Body of pancreas (tissue), 4 donors: Measurements from ENCODE around the gene FBRSL1.

Experiments used
- POLR2A ChIP-seq, 3 donors: fragments of 450-650 bp; IDR thresholded peaks; one replicate each; pipeline ENCODE4 v1.6.1; 2016; ENCODE audit warnings: antibody characterized with exemption in 3 of 3, mild to moderate bottlenecking in 2 of 3
- TF ChIP-seq, protein P1 (sequence below), 7 experiments: fragments of 450-650 bp in 4 of 7; fragments of 200-600 bp in 3 of 7; sonication (generic) in 3 of 7; IDR thresholded peaks; one replicate each; pipeline ENCODE4 v1.5.1; 2016 to 2019; ENCODE audit warnings: antibody characterized with exemption in 7 of 7

DNA sequence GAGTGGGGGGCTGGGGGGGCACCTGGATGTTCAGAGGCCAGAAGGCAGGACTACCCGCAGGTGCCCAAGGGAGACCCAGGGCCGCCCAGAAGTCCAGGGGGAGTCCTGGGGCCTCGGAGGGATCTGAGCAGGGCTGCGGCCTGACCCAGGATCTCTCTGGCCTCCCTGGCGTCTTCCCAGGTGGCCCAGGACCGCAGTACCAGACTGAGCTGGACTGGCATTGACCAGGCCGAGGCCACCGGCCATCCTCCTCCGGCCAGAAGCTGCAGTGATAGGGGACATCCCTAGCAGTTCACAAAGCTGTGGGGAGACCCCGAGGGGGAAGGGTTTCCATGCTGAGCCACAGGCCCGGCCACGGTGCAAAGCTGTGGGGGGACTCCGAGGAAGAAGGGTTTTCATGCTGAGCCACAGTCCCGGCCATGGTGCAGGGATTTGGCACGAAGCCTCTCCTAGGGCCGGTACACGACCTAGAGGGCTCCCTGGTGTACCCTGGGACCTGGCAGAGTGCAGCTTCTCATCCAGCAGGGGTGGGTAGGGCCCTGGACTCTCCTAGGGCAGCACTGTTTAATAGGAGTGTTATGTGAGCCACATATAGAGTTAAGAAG is 24.4 kb downstream of the FBRSL1 start:
- TF ChIP-seq, protein P1, sequence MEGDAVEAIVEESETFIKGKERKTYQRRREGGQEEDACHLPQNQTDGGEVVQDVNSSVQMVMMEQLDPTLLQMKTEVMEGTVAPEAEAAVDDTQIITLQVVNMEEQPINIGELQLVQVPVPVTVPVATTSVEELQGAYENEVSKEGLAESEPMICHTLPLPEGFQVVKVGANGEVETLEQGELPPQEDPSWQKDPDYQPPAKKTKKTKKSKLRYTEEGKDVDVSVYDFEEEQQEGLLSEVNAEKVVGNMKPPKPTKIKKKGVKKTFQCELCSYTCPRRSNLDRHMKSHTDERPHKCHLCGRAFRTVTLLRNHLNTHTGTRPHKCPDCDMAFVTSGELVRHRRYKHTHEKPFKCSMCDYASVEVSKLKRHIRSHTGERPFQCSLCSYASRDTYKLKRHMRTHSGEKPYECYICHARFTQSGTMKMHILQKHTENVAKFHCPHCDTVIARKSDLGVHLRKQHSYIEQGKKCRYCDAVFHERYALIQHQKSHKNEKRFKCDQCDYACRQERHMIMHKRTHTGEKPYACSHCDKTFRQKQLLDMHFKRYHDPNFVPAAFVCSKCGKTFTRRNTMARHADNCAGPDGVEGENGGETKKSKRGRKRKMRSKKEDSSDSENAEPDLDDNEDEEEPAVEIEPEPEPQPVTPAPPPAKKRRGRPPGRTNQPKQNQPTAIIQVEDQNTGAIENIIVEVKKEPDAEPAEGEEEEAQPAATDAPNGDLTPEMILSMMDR (IDR thresholded peaks at IDR 0.05): no peak
- TF ChIP-seq POLR2A (IDR thresholded peaks at IDR 0.05): no peak
